GM21723 (cell line): ENCODE results near the gene OR52H1.
"Not testable (repeated sequence)": the region's sequence is repeated elsewhere in the genome, so short reads cannot be mapped to it uniquely, and the experiment has no call there.

Source experiments
- ATAC-seq: cut with Tn5 transposase; IDR thresholded peaks from one replicate; pipeline ENCODE4 v1.9.1; 2021; ENCODE audit warnings: mild to moderate bottlenecking, moderate library complexity; ENCODE audit not compliant: unreplicated experiment

Gene OR52H1

DNA sequence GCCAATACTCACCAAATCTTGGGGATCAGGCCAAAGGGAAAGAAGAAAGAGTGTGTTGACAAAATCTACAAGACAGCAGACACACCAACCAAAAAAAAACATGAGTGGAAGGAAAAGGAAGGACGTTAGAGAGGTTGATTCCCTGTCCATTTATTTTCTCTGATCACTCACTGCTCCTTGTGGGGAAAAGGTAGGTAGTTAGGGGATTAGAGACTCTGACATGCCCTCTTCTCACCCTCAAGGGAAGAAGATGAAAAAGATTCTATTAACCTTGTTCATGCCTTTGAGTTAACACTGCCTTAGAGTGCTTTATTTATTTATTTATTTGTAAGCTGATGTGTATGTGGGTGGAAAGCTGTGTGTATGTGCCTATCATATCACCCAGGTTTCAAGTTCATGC lies at the start of gene OR52H1:
TSS of gene OR52H1 (minus strand) at position 101 of the 400 bp plus-strand sequence. CDS start 3,035 bp downstream, outside the sequence.
- no peak for ATAC-seq

DNA sequence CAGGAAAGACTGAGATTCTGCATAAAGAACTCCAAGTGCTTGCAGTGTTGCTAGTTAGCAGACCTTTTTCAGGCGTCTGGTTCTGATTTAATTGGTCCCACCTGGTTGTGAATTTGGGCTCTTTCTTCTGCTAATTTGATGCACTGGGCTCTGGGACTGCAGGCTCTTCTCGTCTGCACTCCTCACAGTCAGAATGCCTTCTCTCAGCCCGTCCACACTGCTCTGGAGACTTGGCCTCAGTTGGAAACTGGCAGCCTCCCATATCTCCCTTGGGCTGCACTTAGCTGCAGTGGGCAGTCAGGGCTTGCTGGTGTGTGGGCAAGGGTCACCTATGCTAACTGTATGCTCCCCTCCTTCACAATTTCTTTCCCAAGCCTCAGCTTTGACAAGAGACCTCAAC lies 49.6 kb upstream of the OR52H1 start:
- no peak for ATAC-seq

DNA sequence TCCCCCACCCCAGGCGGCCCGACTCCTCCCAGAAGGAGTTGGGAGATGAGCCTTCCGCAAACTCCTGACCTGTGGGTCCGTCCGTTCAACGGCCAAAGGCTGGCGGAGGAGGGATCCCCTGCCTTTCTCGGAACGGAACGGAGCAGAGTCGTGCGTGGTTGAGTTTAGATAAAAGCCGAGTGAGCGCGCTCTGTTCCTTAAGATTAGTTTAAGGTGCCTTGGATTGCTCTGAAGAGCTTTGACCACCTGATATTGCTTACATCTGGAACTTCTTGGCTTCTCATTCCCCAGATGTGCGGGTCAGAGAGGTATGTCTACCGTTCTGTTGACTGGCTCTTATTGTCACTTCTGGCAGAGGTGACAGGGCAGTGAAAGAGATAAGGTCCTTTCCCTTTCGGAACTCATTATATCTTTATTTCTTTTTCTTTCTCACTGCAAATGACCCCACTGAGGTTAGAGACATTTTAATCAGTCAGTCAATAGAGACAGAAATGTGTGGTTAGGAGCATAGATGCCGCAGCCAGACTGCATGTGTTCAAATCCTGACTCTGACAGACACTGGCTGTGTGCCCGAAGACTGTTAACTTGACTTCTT lies 48.4 kb upstream of the OR52H1 start, which contains the start of gene TRIM6:
TSS of gene TRIM6 (plus strand) at position 31 of the 595 bp plus-strand sequence. CDS start at position 292, 261 bp downstream.
- no peak for ATAC-seq

DNA sequence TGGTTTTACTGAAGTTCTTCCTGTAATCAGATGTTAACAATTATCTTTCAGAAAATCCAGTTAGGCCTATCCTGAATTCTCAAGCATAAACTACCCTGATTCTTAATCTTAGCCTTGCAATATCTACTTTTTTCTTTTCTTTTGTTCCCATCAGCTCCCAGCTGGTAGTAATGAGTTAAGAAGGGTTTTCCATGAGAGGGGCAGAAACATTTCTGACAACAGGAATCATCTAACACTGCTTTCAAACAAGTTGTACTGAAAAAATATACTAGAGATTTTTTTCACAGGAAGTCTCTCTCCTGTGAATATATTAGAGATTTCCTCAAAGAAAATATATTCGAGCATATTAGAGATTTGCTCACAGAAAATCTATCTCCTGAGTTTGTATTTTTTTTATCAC lies 44.8 kb upstream of the OR52H1 start:
- no peak for ATAC-seq

DNA sequence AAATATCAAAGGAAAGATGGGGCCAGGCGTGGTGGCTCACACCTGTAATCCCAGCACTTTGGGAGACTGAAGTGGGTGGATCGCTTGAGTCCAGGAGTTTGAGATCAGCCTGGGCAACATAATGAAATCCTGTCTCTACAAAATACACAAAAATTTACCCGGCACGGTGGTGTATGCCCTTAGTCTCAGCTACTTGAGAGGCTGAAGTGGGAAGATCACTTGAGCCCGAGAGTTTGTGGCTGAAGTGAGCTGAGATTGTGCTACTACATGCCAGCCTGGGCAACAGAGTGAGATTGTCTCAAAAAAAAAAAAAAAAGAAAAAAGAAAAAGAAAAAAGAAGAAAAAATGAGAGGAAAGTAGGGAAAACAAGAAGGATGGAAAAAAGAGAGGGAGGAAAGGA lies 44.3 kb upstream of the OR52H1 start:
- ATAC-seq, result no peak

DNA sequence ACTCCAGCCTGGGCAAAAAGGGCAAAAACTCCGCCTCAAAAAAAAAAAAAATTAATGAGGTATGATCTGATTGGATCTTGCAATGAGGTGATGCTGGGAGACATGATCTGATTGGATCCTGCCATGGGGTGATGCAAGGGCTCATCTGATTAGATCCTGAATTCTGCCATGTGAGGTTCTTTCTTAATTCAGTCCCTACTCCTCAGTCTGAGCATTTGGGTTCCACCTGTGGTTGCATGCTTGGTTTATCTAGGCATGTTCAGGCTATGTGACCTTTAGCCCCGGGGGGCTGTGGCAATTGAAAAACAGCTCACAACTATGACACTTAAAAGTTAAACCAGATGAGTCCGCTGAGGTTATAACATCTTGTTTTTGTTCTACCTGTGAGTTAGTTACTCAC lies 43.3 kb upstream of the OR52H1 start:
- ATAC-seq, result no peak

DNA sequence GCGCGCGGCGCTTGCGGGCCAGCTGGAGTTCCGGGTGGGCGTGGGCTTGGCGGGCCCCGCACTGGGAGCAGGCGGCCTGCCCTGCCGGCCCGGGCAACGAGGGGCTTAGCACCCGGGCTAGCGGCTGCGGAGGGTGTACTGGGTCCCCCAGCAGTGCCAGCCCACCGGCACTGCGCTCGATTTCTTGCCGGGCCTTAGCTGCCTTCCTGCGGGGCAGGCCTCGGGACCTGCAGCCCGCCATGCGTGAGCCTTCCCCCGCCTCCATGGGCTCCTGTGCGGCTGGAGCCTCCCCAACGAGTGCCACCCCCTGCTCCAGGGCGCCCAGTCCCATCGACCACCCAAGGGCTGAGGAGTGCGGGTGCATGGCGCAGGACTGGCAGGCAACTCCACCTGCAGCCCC lies 41.6 kb upstream of the OR52H1 start:
- ATAC-seq, result not testable (repeated sequence)

DNA sequence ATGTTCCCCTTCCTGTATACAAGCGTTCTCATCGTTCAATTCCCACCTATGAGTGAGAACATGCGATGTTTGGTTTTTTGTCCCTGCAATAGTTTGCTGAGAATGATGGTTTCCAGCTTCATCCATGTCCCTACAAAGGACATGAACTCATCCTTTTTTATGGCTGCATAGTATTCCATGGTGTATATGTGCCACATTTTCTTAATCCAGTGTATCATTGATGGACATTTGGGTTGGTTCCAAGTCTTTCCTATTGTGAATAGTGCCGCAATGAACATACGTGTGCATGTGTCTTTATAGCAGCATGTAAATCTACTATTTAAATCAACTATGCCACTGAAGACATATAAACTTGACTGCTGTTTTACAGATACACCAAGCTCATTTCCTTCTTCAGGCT lies 36.1 kb upstream of the OR52H1 start:
- ATAC-seq, result not testable (repeated sequence)

DNA sequence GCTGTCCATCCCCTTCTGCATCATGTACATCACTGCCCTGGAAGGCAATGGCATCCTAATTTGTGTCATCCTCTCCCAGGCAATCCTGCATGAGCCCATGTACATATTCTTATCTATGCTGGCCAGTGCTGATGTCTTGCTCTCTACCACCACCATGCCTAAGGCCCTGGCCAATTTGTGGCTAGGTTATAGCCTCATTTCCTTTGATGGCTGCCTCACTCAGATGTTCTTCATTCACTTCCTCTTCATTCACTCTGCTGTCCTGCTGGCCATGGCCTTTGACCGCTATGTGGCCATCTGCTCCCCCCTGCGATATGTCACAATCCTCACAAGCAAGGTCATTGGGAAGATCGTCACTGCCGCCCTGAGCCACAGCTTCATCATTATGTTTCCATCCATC lies 32.7 kb upstream of the OR52H1 start:
- no peak for ATAC-seq

DNA sequence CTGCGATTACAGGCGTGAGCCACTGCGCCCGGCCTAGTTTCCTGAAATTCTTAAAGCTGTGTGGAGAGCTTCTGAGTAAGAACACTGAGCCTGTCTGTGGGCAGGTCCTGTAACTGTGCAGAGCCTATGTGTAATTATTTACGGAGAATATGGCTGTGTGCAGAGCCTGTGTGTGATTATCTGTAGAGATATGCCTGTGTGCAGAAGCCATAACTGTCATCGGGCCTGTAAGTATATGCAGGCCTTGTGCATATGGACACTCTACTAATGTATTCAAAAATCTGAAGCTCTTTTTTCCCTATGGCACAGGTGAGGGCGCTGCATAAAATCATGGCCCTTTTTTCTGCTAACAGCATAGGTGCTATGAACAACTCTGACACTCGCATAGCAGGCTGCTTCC lies 32.2 kb upstream of the OR52H1 start, which contains the start of gene OR52B6:
TSS of gene OR52B6 (plus strand) at position 301 of the 400 bp plus-strand sequence. CDS start at position 301, 0 bp downstream.
- no peak for ATAC-seq

DNA sequence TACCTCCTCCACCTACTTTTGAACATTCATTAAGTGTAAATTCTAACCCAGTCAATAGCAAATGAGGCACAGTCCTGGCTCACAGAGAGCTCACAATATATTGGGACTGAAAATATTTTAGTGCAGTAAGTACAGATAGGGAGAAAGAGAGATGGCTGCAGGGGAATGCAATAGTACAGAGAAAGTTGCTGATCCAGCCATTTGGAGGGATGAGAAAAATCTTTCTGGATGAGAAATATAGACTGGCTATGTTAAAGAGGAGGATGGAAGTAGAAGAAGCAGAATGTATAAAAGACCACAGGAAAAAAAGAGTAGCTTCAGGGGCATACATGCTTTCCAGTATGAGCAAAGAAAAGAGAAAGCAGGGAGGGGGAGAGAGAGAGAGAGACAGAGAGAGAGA lies 28.8 kb upstream of the OR52H1 start:
- no peak for ATAC-seq

DNA sequence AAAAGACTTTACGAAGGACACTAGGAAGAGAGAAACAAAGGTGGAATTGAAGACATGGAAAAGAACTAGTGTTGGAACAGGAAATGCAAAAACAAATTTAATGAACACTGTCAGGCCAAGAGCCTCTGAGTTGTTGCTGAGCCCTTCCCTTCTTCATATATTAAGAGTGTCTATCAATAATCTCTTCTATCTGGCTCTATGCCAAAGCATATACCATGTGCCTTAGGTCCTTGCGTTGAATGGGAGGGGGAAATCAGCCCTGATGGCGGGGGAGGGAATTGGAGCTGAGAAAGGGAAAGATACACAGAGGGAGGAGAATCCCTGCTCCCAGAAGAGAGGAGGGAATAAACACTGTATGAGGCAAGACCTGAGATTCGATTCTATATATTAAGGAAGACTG lies 26.8 kb upstream of the OR52H1 start:
- ATAC-seq, result no peak

DNA sequence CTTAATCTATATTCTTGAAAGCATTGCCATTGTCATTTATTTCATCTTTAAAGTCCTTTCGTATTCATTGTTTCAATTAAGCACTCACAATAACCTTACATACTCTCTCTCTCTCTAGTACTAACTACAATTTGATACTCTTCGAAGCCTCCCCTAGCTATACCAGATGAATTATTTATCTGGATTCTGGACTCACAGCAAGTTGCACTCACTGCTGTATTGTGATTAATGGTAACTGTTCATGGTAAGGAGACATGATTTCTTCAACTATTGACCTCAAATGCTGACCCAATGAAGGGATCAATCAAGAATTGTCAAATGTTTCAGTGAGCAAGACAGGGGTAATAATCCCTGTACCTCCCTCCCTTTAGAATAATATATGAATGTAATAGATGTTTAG lies 26.3 kb upstream of the OR52H1 start:
- no peak for ATAC-seq

DNA sequence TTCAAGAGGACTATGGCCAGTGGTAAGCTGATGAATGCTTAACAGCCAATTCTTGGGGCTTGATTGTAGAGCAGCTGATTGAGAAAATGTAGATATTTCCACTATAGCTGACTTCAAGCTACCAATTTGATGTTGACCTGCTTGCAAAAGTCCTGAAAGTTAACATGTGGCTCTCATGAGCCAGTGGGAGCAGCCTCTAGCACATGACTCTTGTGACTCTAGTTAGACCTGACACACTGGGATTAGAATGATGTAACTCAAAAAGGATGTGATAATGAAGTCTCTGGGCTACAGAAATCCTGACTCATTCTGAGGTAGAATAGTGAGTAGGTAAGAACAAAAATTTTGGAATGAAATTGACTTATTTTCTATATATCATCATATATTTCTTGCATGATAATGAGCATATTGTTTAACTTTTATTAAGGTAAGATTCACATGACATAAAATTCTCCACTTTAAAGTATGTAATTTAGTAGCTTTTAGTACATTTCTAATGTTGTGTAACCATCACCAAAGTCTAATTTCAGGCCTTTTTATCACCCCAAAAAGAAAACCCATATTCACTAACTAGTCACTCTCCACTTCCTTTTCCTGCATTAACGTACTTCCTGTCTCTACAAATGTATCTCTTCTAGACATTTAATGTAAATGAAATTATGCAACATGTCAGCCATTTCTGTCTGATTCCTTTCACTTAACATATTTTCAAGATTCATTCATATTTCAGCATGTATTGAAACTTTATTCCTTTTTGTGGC lies 16.1 kb upstream of the OR52H1 start:
- ATAC-seq, result no peak

DNA sequence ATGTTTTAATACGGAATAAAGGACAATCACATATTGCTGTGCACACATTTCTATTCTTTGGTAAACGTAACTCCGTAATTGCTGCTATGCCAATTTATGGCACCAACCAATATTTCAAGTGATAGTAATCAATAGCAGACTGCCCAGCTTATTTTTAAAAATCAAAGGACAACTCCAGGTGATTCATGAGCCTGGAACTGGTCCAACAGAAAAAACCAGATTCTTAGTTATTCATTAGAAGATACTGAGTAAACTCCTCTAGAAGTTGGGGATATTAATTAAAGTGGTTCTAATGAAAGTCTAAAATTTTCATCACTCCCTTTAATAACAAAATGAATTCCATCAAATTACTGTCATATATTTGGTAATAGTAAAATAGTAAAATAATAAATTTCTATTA lies 9.4 kb upstream of the OR52H1 start:
- no peak for ATAC-seq

DNA sequence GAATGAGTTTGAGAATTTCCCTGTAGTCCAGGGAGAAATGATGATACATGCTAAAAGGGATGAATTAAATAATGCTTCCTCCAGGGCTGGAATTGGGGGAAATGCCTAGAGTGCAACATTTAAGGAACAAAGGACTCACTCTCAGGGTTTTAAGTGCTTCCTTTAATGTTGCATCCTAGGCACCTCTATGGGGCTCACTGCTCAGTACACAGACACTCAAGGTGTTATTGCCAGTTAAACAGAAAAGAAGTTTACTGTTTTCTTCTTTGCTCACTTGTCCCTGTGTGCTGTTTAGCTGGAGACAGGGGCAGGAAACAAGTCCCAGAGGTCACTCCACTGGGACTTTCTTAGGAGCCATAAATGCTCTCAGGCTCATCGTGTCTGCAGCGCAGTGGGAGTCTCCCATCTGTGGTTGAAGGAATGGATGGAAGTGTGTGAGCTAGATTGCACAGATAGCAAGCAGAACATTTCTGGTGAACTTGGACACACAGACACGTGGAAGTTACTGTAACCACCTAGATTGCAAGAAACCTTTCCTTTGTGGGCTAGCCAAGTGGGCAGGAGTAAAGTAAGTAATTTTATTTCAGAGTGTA lies 8.4 kb upstream of the OR52H1 start:
- ATAC-seq, result no peak

DNA sequence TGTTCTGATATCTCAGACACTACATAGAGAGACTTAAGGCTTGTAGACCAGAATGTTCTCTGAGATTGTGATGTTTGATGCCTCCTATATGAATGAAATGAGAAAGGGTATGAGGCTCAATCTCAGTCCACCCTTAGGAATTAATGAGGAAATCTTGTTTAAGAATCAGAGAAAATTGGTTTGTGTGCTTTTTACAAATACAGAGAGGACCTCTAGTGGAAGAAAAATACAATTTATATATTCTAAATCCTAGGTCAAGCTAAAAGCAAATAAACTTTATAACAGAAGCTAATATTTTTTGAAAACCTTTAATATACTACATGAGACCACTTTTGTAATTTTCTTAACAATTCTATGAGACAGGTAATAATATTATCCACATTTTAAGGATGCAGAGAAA lies 5.0 kb upstream of the OR52H1 start:
- ATAC-seq, result no peak

DNA sequence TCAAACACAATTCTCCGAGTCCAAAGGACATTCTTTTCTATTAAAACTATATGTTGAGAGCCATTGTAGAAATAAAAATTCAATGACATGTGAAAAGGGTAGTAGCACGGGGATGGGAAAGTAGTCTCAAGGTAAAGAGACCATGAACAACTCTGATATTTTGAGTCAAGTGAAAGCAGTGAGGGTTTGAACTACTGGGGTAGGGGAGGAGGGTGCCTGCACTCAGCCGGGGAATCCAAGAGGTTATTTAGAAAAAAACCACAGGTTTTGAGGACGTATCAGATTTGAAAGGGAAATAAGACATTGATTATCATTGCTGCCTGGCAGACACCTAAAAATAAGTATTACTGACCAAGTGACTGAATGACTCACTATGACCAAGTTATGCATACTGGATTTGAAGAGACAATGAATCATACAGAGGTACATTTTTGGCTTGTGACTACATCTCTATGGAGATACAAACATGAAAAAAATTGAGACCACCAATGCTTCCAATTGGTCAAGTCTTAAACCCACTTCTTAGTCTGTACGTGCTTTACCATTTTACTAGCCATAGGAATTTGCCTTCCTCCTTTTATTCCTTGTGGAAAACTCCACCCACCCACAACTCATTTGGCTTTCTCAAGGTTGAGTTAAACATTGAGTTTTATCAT lies 2.2 kb upstream of the OR52H1 start:
- no peak for ATAC-seq

DNA sequence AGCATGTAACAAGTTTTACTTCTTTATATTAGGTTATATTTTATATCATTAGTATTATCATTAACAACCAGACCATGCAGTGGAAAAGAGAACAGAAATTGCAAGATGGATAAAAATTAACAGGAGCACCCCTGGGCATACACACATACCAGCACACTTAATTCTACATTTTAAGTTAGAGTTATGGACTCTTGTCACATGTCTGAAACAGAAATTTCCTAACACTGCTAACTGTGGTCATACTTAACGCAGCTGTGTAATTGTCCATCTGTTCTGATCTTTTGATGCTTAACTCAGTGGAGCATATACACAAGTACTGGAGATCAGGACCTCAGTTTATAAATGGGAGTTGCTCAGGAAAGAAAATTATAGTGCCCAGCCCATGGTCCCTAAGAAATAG lies 358 bp downstream of the OR52H1 start:
- no peak for ATAC-seq

DNA sequence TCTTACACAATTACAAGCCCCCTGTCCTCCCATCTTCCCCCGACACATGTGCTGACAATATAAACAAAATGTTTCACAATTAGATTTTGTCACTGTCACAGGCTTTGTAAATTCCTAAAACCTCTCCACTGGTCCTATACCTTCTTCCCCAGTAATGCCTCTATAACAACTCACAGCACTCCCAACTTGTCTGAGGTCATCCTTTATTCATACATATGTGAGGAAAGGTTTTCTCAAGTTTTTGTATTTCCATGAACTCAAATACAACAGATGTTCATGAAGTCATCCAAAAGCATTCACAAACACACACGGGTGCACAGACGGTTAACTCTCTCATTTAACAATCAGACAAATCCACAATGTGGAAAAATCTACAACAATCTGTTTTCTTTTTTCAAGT lies 1.9 kb downstream of the OR52H1 start:
- no peak for ATAC-seq

DNA sequence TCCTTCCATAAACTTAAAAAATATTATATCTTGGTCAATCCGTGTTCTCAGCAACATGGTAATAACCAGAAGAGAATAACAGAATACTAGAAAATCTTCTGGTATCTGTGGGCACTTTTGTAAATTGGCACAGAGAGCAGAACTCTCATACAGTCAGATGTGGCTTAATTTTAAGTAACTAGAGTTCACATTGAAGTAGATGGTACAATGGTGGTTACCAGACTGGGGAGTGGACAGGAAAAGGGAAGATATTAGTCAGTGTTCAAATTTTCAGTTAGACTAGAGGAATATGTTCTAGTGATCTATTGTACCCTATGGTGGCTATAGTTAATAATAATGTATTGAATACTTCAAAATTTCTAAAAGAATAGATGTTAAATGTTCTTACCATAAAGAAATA lies 6.9 kb downstream of the OR52H1 start:
- no peak for ATAC-seq

DNA sequence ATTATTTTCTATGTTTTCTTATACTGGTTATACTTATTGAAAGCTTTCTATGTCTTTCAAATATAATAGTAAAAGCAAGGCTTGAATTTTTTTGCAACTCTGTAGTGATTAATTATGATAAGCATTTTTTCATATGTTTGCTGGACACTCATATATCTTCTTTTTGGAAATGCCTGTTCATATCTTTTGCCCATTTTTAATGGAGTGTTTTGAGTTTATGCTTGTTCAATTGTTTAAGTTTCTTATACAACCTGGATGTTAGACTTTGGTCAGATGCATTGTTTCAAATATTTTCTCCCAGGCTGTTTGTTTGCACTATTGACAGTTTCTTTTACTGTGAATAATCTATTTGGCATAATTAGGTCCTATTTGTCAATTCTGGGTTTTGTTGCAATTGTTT lies 11.9 kb downstream of the OR52H1 start:
- no peak for ATAC-seq
